WTC11 (cell line): ENCODE results near the gene MYBL2. TPM values are rescaled to one million over a fixed set of nuclear protein-coding genes. Genes with fewer than 3 reads are reported as not detected.

ENCODE experiments used
- ATAC-seq: fragments of 200-7000 bp; cut with Tn5 transposase; 2 replicates; pipeline ENCODE4 v1.10.0; 2021; ENCODE audit warnings: mild to moderate bottlenecking, moderate library complexity
- CTCF ChIA-PET: fragments of 300-600 bp; sonication (Branson Sonifier 250); formaldehyde crosslinking; loops from one replicate; lab custom pipeline; 2021; ENCODE audit warnings: antibody characterized with exemption; lab: Charles Lee
- POLR2A ChIA-PET: fragments of 350-600 bp; sonication (Branson Sonifier 250); formaldehyde crosslinking; loops from one replicate; lab custom pipeline; 2021; ENCODE audit warnings: antibody characterized with exemption; lab: Charles Lee
- DNase-seq: peaks from one replicate; pipeline ENCODE4 v3.0.0; 2021; ENCODE audit warnings: low spot score
- H3K27ac Mint-ChIP-seq: 2 replicates; pipeline ENCODE4 v1.8.0; 2021; ENCODE audit warnings: mixed read lengths
- H3K27me3 Mint-ChIP-seq: 2 replicates; pipeline ENCODE4 v1.8.0; 2021; ENCODE audit warnings: low read depth, mild to moderate bottlenecking, moderate library complexity, mixed read lengths
- H3K36me3 Mint-ChIP-seq: 2 replicates; pipeline ENCODE4 v1.8.0; 2021; ENCODE audit warnings: mixed read lengths
- H3K4me1 Mint-ChIP-seq: 2 replicates; pipeline ENCODE4 v1.8.0; 2022; ENCODE audit warnings: mixed read lengths
- H3K4me3 Mint-ChIP-seq: 2 replicates; pipeline ENCODE4 v1.8.0; 2021; ENCODE audit warnings: mild to moderate bottlenecking, moderate library complexity, mixed read lengths
- H3K9me3 Mint-ChIP-seq: 2 replicates; pipeline ENCODE4 v1.8.0; 2021; ENCODE audit warnings: mixed read lengths
- EMX1 ChIP-seq: fragments of 250-450 bp; sonication (Bioruptor Pico); IDR thresholded peaks from 2 replicates; pipeline ENCODE4 v1.8.0; 2021; ENCODE audit warnings: mild to moderate bottlenecking
- FOXP1 ChIP-seq: sonication (generic); formaldehyde crosslinking; IDR thresholded peaks from 2 replicates; pipeline ENCODE4 v1.8.0; 2022; ENCODE audit warnings: missing genetic modification reagents, mild to moderate bottlenecking, moderate library complexity, borderline replicate concordance
- NFATC4 ChIP-seq: fragments of 250-450 bp; sonication (Bioruptor Pico); IDR thresholded peaks from 2 replicates; pipeline ENCODE4 v1.9.0; 2021; ENCODE audit warnings: mild to moderate bottlenecking
- NFE2L1 ChIP-seq: sonication (generic); formaldehyde crosslinking; IDR thresholded peaks from 2 replicates; pipeline ENCODE4 v1.8.1; 2023; ENCODE audit warnings: missing genetic modification reagents
- NFYB ChIP-seq: sonication (generic); formaldehyde crosslinking; conservative IDR thresholded peaks from 2 replicates; pipeline ENCODE4 v1.8.0; 2022; ENCODE audit warnings: low read depth, missing genetic modification reagents
- PRRX2 ChIP-seq: fragments of 250-450 bp; sonication (Bioruptor Pico); IDR thresholded peaks from 2 replicates; pipeline ENCODE4 v1.8.0; 2021; ENCODE audit warnings: mild to moderate bottlenecking
- SP1 ChIP-seq: sonication (generic); formaldehyde crosslinking; conservative IDR thresholded peaks from 2 replicates; pipeline ENCODE4 v1.8.1; 2022; ENCODE audit warnings: missing genetic modification reagents
- TEAD4 ChIP-seq: sonication (generic); formaldehyde crosslinking; IDR thresholded peaks from 2 replicates; pipeline ENCODE4 v1.8.0; 2022; ENCODE audit warnings: mild to moderate bottlenecking, missing genetic modification reagents
- ZNF138 ChIP-seq: sonication (generic); formaldehyde crosslinking; conservative IDR thresholded peaks from 2 replicates; pipeline ENCODE4 v1.8.1; 2022; ENCODE audit warnings: mild to moderate bottlenecking, moderate library complexity, missing genetic modification reagents
- ZNF232 ChIP-seq: sonication (generic); formaldehyde crosslinking; IDR thresholded peaks from 2 replicates; pipeline ENCODE4 v1.8.0; 2022; ENCODE audit warnings: mild to moderate bottlenecking, missing genetic modification reagents
- ZNF671 ChIP-seq: fragments of 250-450 bp; sonication (Bioruptor Pico); IDR thresholded peaks from 2 replicates; pipeline ENCODE4 v1.8.0; 2021; ENCODE audit warnings: mild to moderate bottlenecking
- total RNA-seq: library from RNA; stranded (reverse); gene quantifications from 3 replicates; pipeline ENCODE4 v1.2.3, GENCODE V29; 2021
- TF ChIP-seq, protein P1 (sequence below): fragments of 250-450 bp; sonication (Bioruptor Pico); conservative IDR thresholded peaks from 2 replicates; pipeline ENCODE4 v1.9.0; 2021; ENCODE audit warnings: mild to moderate bottlenecking
- TF ChIP-seq, protein P2 (sequence below): sonication (generic); formaldehyde crosslinking; IDR thresholded peaks from 2 replicates; pipeline ENCODE4 v1.8.1; 2022; ENCODE audit warnings: low read depth, mild to moderate bottlenecking, moderate library complexity, missing genetic modification reagents, borderline replicate concordance
- TF ChIP-seq, protein P3 (sequence below): sonication (generic); formaldehyde crosslinking; IDR thresholded peaks from 2 replicates; pipeline ENCODE4 v1.8.1; 2022; ENCODE audit warnings: missing genetic modification reagents, borderline replicate concordance
- TF ChIP-seq, protein P4 (sequence below): sonication (generic); formaldehyde crosslinking; IDR thresholded peaks from 2 replicates; pipeline ENCODE4 v1.8.1; 2022; ENCODE audit warnings: mild to moderate bottlenecking, moderate library complexity, missing genetic modification reagents
- TF ChIP-seq, protein P5 (sequence below): sonication (generic); formaldehyde crosslinking; IDR thresholded peaks from 2 replicates; pipeline ENCODE4 v1.8.1; 2022; ENCODE audit warnings: low read depth, missing genetic modification reagents, borderline replicate concordance
- TF ChIP-seq, protein P6 (sequence below): sonication (generic); formaldehyde crosslinking; IDR thresholded peaks from 2 replicates; pipeline ENCODE4 v1.8.1; 2023; ENCODE audit warnings: mild to moderate bottlenecking, missing genetic modification reagents
- TF ChIP-seq, protein P7 (sequence below): sonication (generic); formaldehyde crosslinking; IDR thresholded peaks from 2 replicates; pipeline ENCODE4 v1.8.0; 2022; ENCODE audit warnings: mild to moderate bottlenecking, missing genetic modification reagents
- TF ChIP-seq, protein P8 (sequence below): sonication (generic); formaldehyde crosslinking; IDR thresholded peaks from 2 replicates; pipeline ENCODE4 v1.8.1; 2023; ENCODE audit warnings: mild to moderate bottlenecking, missing genetic modification reagents
- TF ChIP-seq, protein P9 (sequence below): fragments of 250-450 bp; sonication (Bioruptor Pico); IDR thresholded peaks from 2 replicates; pipeline ENCODE4 v1.8.0; 2021; ENCODE audit warnings: mild to moderate bottlenecking

Gene MYBL2
- total RNA-seq, 1 experiment from 2014 or later = 166 TPM

DNA sequence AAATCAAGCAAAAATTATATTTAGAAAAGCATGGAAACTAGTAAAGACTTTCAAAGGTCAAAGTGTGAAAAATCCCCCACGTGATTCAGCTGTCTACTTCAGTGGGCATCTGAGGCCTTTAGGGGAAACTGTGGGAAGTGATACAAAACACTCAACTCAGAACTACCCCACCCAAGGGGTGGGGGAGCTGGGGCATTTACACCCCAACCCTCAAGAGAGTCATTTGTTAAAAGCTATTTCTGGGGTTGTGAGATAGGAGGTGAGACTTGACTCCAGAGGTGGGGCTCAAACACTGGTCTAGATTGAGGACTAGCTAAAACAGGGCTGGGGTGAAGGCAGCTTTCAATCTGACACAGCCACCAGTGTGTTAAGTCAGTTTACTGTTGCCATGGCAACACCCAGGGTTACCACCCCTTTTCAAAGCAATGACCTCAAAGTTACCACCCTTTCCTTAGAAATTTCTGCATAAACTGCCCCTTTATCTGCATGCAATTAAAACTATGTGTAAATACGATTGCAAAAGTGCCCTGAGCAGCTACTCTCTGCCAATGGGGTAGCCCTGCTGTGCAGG is 69.8 kb downstream of the MYBL2 start:
- POLR2A ChIA-PET = interaction anchor here (0.7 kb wide), 2 partner anchors 18 to 32 kb away, joined by 4 to 6 read pairs; no protein-coding TSS in a partner anchor
- DNase-seq (peak; percentile 25), ATAC-seq (no peak; the same call in 1 of the 2 replicates)
- CTCF ChIA-PET = interaction anchor here (0.7 kb wide), 1 partner anchor 351 kb away, joined by 3 read pairs; no protein-coding TSS in a partner anchor
- Mint-ChIP-seq H3K27me3 (no peaks in the 10 kb centered on the region; the same call in 1 of the 2 replicates), H3K4me1 (0 out of 2 replicates have a peak, but pooled peaks cover 10% of the 10 kb centered on the region), H3K27ac (no peak overlapping the region), H3K4me3 (no peak overlapping the region), H3K36me3 (no peaks in the 10 kb centered on the region), H3K9me3 (no peaks in the 10 kb centered on the region)
- TF ChIP-seq TEAD4 (CRISPR knock-in tag) (no peak), NFYB (CRISPR knock-in tag) (no peak), NFATC4 (CRISPR knock-in tag) (no peak), EMX1 (CRISPR knock-in tag) (no peak), ZNF138 (CRISPR knock-in tag) (no peak)
- TF ChIP-seq, protein P1, sequence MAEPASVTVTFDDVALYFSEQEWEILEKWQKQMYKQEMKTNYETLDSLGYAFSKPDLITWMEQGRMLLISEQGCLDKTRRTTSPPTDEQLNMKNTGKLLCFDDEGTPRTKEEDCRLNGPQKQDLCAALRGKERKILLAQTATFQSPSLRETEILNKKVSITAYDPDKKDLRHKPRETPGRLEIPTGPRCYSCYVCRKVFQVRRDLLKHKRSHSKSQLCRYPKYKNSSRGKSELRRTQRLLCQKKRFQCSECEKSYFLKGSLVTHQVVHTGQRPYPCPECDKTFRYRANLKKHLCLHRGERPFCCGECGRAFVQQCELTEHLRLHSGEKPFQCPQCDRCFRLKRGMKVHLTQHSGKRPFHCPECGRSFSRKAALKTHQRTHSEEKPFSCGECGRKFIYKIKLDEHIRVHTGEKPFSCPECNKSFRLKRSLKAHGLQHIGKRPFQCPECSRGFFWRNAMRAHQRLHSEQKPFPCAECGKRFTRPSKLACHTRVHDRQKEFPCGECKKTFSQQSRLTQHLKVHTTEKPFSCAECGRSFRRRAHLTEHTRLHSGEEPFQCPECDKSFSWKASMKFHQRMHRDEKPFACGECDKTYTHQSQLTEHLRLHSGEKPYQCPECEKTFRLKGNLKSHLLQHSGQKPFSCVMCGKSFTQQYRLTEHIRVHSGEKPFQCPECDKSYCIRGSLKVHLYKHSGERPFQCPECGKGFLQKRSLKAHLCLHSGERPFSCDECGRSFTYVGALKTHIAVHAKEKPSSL = no peak

DNA sequence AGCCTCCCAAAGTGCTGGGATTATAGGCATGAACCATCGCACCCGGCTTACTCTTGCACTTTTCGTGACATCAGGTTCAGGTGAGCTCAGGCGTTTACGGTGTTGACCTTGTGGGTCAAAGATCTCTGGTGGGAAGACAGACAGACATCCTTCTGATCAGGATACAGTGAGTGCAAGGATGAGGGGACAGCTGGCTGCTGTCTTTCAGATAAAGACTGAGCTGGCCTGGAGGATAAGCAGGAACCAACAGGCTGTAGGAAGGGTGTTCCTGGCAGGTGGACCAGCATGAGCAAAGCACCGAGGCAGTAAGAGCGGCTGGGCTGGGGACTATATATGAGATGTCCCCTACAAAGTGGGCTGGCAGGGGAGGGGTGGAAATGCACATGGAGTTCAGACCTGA is 71.0 kb downstream of the MYBL2 start:
- H3K27me3 Mint-ChIP-seq = no peaks in the 10 kb centered on the region; the same call in 1 of the 2 replicates
- DNase-seq = no peak
- no peaks in the 10 kb centered on the region for H3K36me3 Mint-ChIP-seq
- TF ChIP-seq, protein P2, sequence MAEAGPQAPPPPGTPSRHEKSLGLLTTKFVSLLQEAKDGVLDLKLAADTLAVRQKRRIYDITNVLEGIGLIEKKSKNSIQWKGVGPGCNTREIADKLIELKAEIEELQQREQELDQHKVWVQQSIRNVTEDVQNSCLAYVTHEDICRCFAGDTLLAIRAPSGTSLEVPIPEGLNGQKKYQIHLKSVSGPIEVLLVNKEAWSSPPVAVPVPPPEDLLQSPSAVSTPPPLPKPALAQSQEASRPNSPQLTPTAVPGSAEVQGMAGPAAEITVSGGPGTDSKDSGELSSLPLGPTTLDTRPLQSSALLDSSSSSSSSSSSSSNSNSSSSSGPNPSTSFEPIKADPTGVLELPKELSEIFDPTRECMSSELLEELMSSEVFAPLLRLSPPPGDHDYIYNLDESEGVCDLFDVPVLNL = no peak
- TF ChIP-seq, protein P3, sequence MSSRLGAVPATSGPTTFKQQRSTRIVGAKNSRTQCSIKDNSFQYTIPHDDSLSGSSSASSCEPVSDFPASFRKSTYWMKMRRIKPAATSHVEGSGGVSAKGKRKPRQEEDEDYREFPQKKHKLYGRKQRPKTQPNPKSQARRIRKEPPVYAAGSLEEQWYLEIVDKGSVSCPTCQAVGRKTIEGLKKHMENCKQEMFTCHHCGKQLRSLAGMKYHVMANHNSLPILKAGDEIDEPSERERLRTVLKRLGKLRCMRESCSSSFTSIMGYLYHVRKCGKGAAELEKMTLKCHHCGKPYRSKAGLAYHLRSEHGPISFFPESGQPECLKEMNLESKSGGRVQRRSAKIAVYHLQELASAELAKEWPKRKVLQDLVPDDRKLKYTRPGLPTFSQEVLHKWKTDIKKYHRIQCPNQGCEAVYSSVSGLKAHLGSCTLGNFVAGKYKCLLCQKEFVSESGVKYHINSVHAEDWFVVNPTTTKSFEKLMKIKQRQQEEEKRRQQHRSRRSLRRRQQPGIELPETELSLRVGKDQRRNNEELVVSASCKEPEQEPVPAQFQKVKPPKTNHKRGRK (CRISPR knock-in tag) = no peak
- TF ChIP-seq FOXP1 (CRISPR knock-in tag) (no peak), TEAD4 (CRISPR knock-in tag) (no peak), ZNF232 (CRISPR knock-in tag) (no peak), NFE2L1 (CRISPR knock-in tag) (no peak), NFYB (CRISPR knock-in tag) (no peak), ZNF671 (CRISPR knock-in tag) (no peak), PRRX2 (CRISPR knock-in tag) (no peak), SP1 (CRISPR knock-in tag) (no peak)
- TF ChIP-seq, protein P4, sequence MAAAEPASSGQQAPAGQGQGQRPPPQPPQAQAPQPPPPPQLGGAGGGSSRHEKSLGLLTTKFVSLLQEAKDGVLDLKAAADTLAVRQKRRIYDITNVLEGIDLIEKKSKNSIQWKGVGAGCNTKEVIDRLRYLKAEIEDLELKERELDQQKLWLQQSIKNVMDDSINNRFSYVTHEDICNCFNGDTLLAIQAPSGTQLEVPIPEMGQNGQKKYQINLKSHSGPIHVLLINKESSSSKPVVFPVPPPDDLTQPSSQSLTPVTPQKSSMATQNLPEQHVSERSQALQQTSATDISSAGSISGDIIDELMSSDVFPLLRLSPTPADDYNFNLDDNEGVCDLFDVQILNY (CRISPR knock-in tag) = no peak
- TF ChIP-seq, protein P5, sequence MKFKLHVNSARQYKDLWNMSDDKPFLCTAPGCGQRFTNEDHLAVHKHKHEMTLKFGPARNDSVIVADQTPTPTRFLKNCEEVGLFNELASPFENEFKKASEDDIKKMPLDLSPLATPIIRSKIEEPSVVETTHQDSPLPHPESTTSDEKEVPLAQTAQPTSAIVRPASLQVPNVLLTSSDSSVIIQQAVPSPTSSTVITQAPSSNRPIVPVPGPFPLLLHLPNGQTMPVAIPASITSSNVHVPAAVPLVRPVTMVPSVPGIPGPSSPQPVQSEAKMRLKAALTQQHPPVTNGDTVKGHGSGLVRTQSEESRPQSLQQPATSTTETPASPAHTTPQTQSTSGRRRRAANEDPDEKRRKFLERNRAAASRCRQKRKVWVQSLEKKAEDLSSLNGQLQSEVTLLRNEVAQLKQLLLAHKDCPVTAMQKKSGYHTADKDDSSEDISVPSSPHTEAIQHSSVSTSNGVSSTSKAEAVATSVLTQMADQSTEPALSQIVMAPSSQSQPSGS (CRISPR knock-in tag) = no peak
- TF ChIP-seq, protein P6, sequence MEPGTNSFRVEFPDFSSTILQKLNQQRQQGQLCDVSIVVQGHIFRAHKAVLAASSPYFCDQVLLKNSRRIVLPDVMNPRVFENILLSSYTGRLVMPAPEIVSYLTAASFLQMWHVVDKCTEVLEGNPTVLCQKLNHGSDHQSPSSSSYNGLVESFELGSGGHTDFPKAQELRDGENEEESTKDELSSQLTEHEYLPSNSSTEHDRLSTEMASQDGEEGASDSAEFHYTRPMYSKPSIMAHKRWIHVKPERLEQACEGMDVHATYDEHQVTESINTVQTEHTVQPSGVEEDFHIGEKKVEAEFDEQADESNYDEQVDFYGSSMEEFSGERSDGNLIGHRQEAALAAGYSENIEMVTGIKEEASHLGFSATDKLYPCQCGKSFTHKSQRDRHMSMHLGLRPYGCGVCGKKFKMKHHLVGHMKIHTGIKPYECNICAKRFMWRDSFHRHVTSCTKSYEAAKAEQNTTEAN (CRISPR knock-in tag) = no peak
- TF ChIP-seq, protein P7, sequence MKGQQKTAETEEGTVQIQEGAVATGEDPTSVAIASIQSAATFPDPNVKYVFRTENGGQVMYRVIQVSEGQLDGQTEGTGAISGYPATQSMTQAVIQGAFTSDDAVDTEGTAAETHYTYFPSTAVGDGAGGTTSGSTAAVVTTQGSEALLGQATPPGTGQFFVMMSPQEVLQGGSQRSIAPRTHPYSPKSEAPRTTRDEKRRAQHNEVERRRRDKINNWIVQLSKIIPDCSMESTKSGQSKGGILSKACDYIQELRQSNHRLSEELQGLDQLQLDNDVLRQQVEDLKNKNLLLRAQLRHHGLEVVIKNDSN (CRISPR knock-in tag) = no peak
- TF ChIP-seq, protein P8, sequence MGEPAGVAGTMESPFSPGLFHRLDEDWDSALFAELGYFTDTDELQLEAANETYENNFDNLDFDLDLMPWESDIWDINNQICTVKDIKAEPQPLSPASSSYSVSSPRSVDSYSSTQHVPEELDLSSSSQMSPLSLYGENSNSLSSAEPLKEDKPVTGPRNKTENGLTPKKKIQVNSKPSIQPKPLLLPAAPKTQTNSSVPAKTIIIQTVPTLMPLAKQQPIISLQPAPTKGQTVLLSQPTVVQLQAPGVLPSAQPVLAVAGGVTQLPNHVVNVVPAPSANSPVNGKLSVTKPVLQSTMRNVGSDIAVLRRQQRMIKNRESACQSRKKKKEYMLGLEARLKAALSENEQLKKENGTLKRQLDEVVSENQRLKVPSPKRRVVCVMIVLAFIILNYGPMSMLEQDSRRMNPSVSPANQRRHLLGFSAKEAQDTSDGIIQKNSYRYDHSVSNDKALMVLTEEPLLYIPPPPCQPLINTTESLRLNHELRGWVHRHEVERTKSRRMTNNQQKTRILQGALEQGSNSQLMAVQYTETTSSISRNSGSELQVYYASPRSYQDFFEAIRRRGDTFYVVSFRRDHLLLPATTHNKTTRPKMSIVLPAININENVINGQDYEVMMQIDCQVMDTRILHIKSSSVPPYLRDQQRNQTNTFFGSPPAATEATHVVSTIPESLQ (CRISPR knock-in tag) = no peak
- TF ChIP-seq, protein P9, sequence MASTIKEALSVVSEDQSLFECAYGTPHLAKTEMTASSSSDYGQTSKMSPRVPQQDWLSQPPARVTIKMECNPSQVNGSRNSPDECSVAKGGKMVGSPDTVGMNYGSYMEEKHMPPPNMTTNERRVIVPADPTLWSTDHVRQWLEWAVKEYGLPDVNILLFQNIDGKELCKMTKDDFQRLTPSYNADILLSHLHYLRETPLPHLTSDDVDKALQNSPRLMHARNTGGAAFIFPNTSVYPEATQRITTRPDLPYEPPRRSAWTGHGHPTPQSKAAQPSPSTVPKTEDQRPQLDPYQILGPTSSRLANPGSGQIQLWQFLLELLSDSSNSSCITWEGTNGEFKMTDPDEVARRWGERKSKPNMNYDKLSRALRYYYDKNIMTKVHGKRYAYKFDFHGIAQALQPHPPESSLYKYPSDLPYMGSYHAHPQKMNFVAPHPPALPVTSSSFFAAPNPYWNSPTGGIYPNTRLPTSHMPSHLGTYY (CRISPR knock-in tag) = no peak
- CTCF ChIA-PET = interaction anchor here (1.0 kb wide), 1 partner anchor 12 kb away, joined by 4 read pairs; no protein-coding TSS in a partner anchor
- 0 out of 2 replicates have a peak, but pooled peaks cover 5% of the 10 kb centered on the region for H3K4me1 Mint-ChIP-seq
- POLR2A ChIA-PET = interaction anchor here (0.7 kb wide), 1 partner anchor 403 kb away, joined by 3 read pairs; no protein-coding TSS in a partner anchor
- ATAC-seq = no peak
- H3K27ac Mint-ChIP-seq = no peak overlapping the region; the same call in 1 of the 2 replicates
- peaks cover 4% of the 10 kb centered on the region; the same call in 1 of the 2 replicates for H3K9me3 Mint-ChIP-seq
- H3K4me3 Mint-ChIP-seq = no peak overlapping the region
